ENCODE data around the gene FHIT.

Gene FHIT

DNA sequence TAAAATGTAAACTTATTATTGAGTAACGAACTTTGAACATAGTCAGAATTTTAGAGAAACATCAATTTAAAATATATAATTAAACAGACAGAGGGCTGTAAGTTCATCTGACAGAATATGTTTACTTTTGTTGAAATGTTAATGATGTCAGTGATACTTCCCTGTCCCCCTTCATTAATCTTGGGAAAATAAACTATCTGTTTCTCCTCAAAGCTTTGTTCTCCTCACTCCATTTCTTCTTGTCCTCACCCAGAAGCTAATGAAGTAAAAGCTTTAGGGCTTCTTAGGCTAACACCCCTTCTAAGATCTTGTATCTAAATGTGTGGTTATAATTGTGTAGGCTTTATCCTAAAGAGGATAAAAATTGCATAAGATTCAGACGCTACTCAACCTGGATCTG, 1031.8 kb downstream of the FHIT start:
- no peak overlapping the region for H3K4me3 ChIP-seq (ENCODE audit: low read depth, low read length)
- TF ChIP-seq, protein P1, sequence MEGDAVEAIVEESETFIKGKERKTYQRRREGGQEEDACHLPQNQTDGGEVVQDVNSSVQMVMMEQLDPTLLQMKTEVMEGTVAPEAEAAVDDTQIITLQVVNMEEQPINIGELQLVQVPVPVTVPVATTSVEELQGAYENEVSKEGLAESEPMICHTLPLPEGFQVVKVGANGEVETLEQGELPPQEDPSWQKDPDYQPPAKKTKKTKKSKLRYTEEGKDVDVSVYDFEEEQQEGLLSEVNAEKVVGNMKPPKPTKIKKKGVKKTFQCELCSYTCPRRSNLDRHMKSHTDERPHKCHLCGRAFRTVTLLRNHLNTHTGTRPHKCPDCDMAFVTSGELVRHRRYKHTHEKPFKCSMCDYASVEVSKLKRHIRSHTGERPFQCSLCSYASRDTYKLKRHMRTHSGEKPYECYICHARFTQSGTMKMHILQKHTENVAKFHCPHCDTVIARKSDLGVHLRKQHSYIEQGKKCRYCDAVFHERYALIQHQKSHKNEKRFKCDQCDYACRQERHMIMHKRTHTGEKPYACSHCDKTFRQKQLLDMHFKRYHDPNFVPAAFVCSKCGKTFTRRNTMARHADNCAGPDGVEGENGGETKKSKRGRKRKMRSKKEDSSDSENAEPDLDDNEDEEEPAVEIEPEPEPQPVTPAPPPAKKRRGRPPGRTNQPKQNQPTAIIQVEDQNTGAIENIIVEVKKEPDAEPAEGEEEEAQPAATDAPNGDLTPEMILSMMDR (IDR thresholded peaks at IDR 0.05; ENCODE audit: low read depth, low read length, missing control alignments) = no peak
- in situ Hi-C loops (cut with HindIII; ENCODE audit: low pct_ligation_motif_present, low sequenced_read_pairs) = no loop called here
- no peak for DNase-seq
- H3K36me3 ChIP-seq (replicated peaks) = no peaks in the 10 kb centered on the region
- H3K27me3 ChIP-seq (replicated peaks) = no peaks in the 10 kb centered on the region
- no peak overlapping the region for H3K27ac ChIP-seq

DNA sequence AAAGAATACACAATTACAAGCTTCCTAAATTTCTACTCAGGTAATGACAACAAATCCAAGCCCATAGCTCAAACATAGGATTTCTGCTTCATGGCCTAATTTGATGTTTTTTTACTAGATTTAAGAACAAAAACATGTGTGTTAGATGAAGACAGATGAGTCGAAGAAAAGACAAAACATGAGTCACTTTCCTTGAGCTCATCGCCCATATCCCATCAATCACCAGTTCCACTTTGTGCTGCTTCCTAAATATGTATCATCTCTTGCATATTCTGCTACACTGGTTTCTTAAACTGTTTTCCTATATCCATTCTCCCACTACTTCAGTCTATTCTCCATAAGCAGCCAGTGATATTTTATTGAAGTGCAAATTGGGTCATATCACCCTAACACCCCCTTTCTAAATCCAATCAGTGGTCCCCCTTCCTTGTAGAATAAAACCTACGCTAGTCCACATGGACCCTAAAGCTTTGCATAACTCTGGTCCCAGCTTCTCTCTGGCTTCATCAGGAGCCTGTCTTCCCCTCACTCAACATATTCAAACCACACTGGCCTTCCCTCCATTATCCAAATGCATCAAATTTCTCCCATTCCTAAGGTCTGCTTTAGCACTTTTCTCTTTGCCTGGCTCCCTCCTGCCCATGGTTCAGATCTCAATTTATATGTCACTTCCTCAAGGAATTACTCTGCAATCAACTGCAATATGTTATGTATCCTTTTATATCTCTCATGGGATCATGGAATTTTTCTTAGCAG, 1033.9 kb downstream of the FHIT start:
- H3K4me3 ChIP-seq (ENCODE audit: low read depth, low read length) = no peak overlapping the region
- H3K27me3 ChIP-seq (replicated peaks) = no peaks in the 10 kb centered on the region
- in situ Hi-C loops (cut with HindIII; ENCODE audit: low pct_ligation_motif_present, low sequenced_read_pairs) = no loop called here
- TF ChIP-seq, protein P1 (IDR thresholded peaks at IDR 0.05; ENCODE audit: low read depth, low read length, missing control alignments) = no peak
- H3K27ac ChIP-seq = no peak overlapping the region
- DNase-seq = no peak
- H3K36me3 ChIP-seq (replicated peaks) = no peaks in the 10 kb centered on the region

DNA sequence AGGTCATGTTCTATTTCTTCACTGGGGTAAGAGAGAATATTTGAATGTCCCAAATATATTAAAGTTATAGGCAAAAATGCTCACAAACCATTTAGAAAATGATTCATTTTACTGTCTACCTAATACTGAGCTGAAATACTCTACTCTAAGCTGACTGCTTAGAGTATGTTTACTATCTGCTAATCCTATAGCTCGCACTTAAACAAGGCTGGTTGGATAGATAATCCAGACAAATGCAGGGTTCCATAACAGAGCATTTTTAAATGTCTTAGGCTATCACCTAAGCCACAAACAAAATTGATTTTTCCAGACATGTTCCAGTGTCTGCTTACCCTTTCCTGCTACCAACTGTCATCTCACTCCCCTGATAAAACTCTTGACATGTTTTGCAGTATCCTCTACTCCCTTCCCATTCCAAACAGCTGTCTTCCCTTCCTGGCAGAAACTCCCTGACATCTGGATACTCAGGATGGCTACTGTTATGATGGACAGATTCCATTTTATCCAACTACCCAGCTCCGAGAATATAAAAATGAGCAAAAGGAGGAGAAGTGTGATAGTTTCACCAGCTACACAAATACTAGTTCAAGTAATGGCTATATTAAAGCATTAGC, 1034.7 kb downstream of the FHIT start:
- TF ChIP-seq, protein P1 (IDR thresholded peaks at IDR 0.05; ENCODE audit: low read depth, low read length, missing control alignments) = no peak
- no peaks in the 10 kb centered on the region for H3K27me3 ChIP-seq (replicated peaks)
- no peaks in the 10 kb centered on the region for H3K36me3 ChIP-seq (replicated peaks)
- H3K4me3 ChIP-seq (ENCODE audit: low read depth, low read length) = no peak overlapping the region
- in situ Hi-C loops (cut with HindIII; ENCODE audit: low pct_ligation_motif_present, low sequenced_read_pairs) = no loop called here
- DNase-seq = no peak
- H3K27ac ChIP-seq = no peak overlapping the region

DNA sequence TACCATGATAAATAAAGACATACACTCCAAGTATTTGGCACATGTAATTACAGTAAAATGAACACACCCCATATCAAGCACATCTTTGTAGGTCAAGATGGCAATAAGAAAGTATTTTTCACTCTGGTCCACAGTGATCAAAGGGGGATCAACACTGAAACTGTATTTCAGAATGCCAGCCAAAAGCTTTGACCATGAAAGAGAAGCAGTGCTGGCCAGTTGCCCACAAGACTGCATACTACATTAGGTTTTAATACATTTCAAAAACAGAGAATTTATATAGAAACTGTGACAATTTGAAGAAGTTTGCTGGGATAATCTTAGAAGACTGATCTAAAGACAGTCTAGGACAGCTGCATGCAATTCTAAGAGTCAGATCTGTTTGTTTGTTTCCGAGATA, 1035.3 kb downstream of the FHIT start:
- no peak for DNase-seq
- H3K27me3 ChIP-seq (replicated peaks) = no peaks in the 10 kb centered on the region
- in situ Hi-C loops (cut with HindIII; ENCODE audit: low pct_ligation_motif_present, low sequenced_read_pairs) = no loop called here
- H3K36me3 ChIP-seq (replicated peaks) = no peaks in the 10 kb centered on the region
- TF ChIP-seq, protein P1 (IDR thresholded peaks at IDR 0.05; ENCODE audit: low read depth, low read length, missing control alignments) = no peak
- no peak overlapping the region for H3K4me3 ChIP-seq (ENCODE audit: low read depth, low read length)
- no peak overlapping the region for H3K27ac ChIP-seq

DNA sequence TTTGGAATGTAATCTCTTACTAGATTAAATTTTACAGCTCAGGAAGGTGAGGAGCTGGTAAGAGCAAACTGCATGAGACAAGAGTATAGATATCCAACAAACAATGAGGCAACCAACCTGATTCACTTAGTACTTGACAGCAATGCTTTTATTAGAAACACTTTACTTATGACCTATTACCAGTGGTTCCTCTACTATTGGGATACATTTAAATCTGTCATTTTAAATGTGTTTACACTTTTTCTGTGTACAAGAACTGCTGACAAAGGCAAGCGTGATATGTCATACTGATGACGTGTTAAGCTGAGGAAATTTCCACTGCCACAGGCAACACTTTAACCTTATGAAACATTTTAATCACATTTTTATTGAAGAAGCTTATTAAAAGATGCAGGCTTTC, 1043.3 kb downstream of the FHIT start:
- in situ Hi-C loops (cut with HindIII; ENCODE audit: low pct_ligation_motif_present, low sequenced_read_pairs) = no loop called here
- H3K27ac ChIP-seq = no peak overlapping the region
- DNase-seq = no peak
- no peak overlapping the region for H3K4me3 ChIP-seq (ENCODE audit: low read depth, low read length)
- no peaks in the 10 kb centered on the region for H3K36me3 ChIP-seq (replicated peaks)
- no peaks in the 10 kb centered on the region for H3K27me3 ChIP-seq (replicated peaks)
- TF ChIP-seq, protein P1 (IDR thresholded peaks at IDR 0.05; ENCODE audit: low read depth, low read length, missing control alignments) = no peak
